Esophagus muscularis mucosa (tissue), 4 donors: ENCODE results near the gene S100B. TPM values are rescaled to one million over a fixed set of nuclear protein-coding genes. Genes with fewer than 3 reads are reported as not detected.

ENCODE experiments used
- DNase-seq: peaks from one replicate; pipeline ENCODE4 v3.0.0-alpha.2; 2017; ENCODE audit errors: extremely low spot score
- H3K27ac ChIP-seq, 4 donors: fragments of 200-600 bp; sonication (generic); replicated peaks in 1 of 4; 1 replicate in 3 of 4; 2 replicates in 1 of 4; pipeline ENCODE4 v1.5.1; 2016 to 2019; ENCODE audit warnings: mild to moderate bottlenecking in 1 of 4
- H3K27me3 ChIP-seq, 4 donors: fragments of 200-600 bp; sonication (generic); one replicate each; pipeline versions ENCODE4 v1.5.1 to v1.6.0; 2016 to 2019
- H3K36me3 ChIP-seq, 4 donors: fragments of 200-600 bp; sonication (generic); one replicate each; pipeline ENCODE4 v1.5.1; 2016 to 2019
- H3K4me1 ChIP-seq, 4 donors: fragments of 200-600 bp; sonication (generic); one replicate each; pipeline ENCODE4 v1.5.1; 2016 to 2019
- H3K4me3 ChIP-seq, 4 donors: fragments of 200-600 bp; sonication (generic); 1 replicate in 2 of 4; 2 replicates in 2 of 4; pipeline ENCODE4 v1.5.1; 2016 to 2019; ENCODE audit warnings: mild to moderate bottlenecking in 4 of 4, moderate library complexity in 1 of 4
- H3K9me3 ChIP-seq, 4 donors: fragments of 200-600 bp; sonication (generic); 1 replicate in 3 of 4; 2 replicates in 1 of 4; pipeline ENCODE4 v1.5.1; 2016 to 2019
- CTCF ChIP-seq, 3 experiments: fragments of 200-600 bp in 2 of 3; fragments of 450-650 bp in 1 of 3; sonication (generic) in 2 of 3; IDR thresholded peaks; one replicate each; pipeline ENCODE4 v1.5.1; 2017 to 2019; ENCODE audit warnings: antibody characterized with exemption in 3 of 3, mild to moderate bottlenecking in 2 of 3, moderate library complexity in 1 of 3
- EP300 ChIP-seq: sonication (generic); formaldehyde crosslinking; IDR thresholded peaks from one replicate; pipeline ENCODE4 v1.6.1; 2017; ENCODE audit warnings: antibody characterized with exemption
- POLR2A ChIP-seq: fragments of 450-650 bp; IDR thresholded peaks from one replicate; pipeline ENCODE4 v1.6.1; 2017; ENCODE audit warnings: antibody characterized with exemption, moderate library complexity, mild to moderate bottlenecking, low read depth
- POLR2AphosphoS5 ChIP-seq, 2 donors: sonication (generic); formaldehyde crosslinking; IDR thresholded peaks; one replicate each; pipeline ENCODE4 v1.6.1; 2017; ENCODE audit warnings: antibody characterized with exemption in 2 of 2
- WGBS: methylation state at CpG from one replicate; pipeline ENCODE4 v1.1.5; 2018; 5-methylcytosine and 5-hydroxymethylcytosine counted together
- intact Hi-C: fragments of 100-400 bp; cut with DNase I; formaldehyde crosslinking; loops from one replicate; pipeline ENCODE4 v1.15.1; 2023
- total RNA-seq, 4 donors: library from RNA; depleted of rRNA; stranded (reverse); fragments of >200 nt; gene quantifications; one replicate each; pipeline versions ENCODE4 v1.1.0 to v1.2.1, GENCODE V29; 2016

S100B gene
- 10 to 100 TPM; 16.0 to 38.2 (median 30.7) TPM for total RNA-seq

GRCh38 chr21:46604975-46605766 is at the start of gene S100B:
S100B (minus strand) TSS chr21:46605082; CDS start chr21:46602415, 2,667 bp downstream.
- DNase-seq, result no peak
- no peak for TF ChIP-seq EP300
- TF ChIP-seq CTCF (IDR thresholded peaks at IDR 0.05), result no peak
- peak in 1 of 2 donors; percentile 75 for TF ChIP-seq POLR2AphosphoS5 (IDR thresholded peaks at IDR 0.05)
- TF ChIP-seq POLR2A, result no peak
- Histone ChIP-seq H3K9me3 (peaks cover 0 to 3% (median 0%) of the 10 kb centered on the region in 4 donors), H3K4me3 (peak within 1 kb of the TSS; percentile 32 to 40 (median 34)), H3K27ac (peak within 1 kb of the TSS; percentile 0 to 65 (median 56)), H3K27me3 (peaks cover 0 to 4% (median 0%) of the 10 kb centered on the region in 4 donors), H3K4me1 (peaks cover 0 to 21% (median 7%) of the 10 kb centered on the region in 4 donors), H3K36me3 (no peaks in the 10 kb centered on the region)
- intact Hi-C loops, result no loop called here
- WGBS, result 63% methylated on average over 15 of the region's 15 CpGs

- no peaks in the 10 kb centered on the region for H3K27me3 ChIP-seq
- peaks cover 0 to 10% (median 6%) of the 10 kb centered on the region in 4 donors for H3K9me3 ChIP-seq
- DNase-seq, result no peak
- intact Hi-C loops, result no loop called here
- no peak for TF ChIP-seq POLR2AphosphoS5 (IDR thresholded peaks at IDR 0.05)
- TF ChIP-seq CTCF (IDR thresholded peaks at IDR 0.05), result no peak
- no peak for TF ChIP-seq EP300
- no peak for TF ChIP-seq POLR2A
- peaks cover 0 to 11% (median 2%) of the 10 kb centered on the region in 4 donors for H3K4me1 ChIP-seq
- no peak overlapping the region for H3K4me3 ChIP-seq
- no peak overlapping the region for H3K27ac ChIP-seq
- 94% methylated on average over 7 of the region's 7 CpGs for WGBS
- H3K36me3 ChIP-seq, result peaks cover 47 to 98% (median 89%) of the 10 kb centered on the region in 4 donors
Observed at GRCh38 chr21:46651121-46651520, 46.2 kb upstream of the S100B start.

- Histone ChIP-seq H3K27me3 (no peaks in the 10 kb centered on the region), H3K4me3 (no peak overlapping the region), H3K9me3 (peaks cover 0 to 10% (median 6%) of the 10 kb centered on the region in 4 donors), H3K36me3 (peaks cover 47 to 98% (median 91%) of the 10 kb centered on the region in 4 donors), H3K27ac (no peak overlapping the region), H3K4me1 (peaks cover 0 to 11% (median 2%) of the 10 kb centered on the region in 4 donors)
- TF ChIP-seq POLR2AphosphoS5 (IDR thresholded peaks at IDR 0.05), result no peak
- no peak for TF ChIP-seq POLR2A
- TF ChIP-seq EP300, result no peak
- no peak for TF ChIP-seq CTCF (IDR thresholded peaks at IDR 0.05)
- intact Hi-C loops, result no loop called here
- 81% methylated on average over 14 of the region's 14 CpGs for WGBS
- DNase-seq, result no peak
Observed at GRCh38 chr21:46650476-46651098, 45.7 kb upstream of the S100B start.

GRCh38 chr21:46649356-46649755 is 44.5 kb upstream of the S100B start:
- Histone ChIP-seq H3K27ac (no peak overlapping the region), H3K9me3 (no peaks in the 10 kb centered on the region), H3K4me1 (peaks cover 0 to 11% (median 2%) of the 10 kb centered on the region in 4 donors), H3K4me3 (no peak overlapping the region), H3K27me3 (no peaks in the 10 kb centered on the region), H3K36me3 (peaks cover 53 to 98% (median 92%) of the 10 kb centered on the region in 4 donors)
- no peak for DNase-seq
- no peak for TF ChIP-seq POLR2AphosphoS5 (IDR thresholded peaks at IDR 0.05)
- TF ChIP-seq POLR2A, result no peak
- TF ChIP-seq EP300, result no peak
- TF ChIP-seq CTCF (IDR thresholded peaks at IDR 0.05), result no peak
- WGBS, result 92% methylated on average over 18 of the region's 19 CpGs
- intact Hi-C loops, result no loop called here
